ENCODE results near the gene C2orf76.
"Not testable (repeated sequence)": the region's sequence is repeated elsewhere in the genome, so short reads cannot be mapped to it uniquely, and the experiment has no call there.

Gene C2orf76

GRCh38 chr2:119294671-119295070 lies 72.0 kb downstream of the C2orf76 start:
- no peak for DNase-seq (ENCODE audit: low read depth in 2 of 2)

GRCh38 chr2:119293900-119294299 lies 72.7 kb downstream of the C2orf76 start:
- no peak for DNase-seq (ENCODE audit: low read depth in 2 of 2)

GRCh38 chr2:119293254-119293653 lies 73.4 kb downstream of the C2orf76 start:
- DNase-seq (ENCODE audit: low read depth in 2 of 2) = no peak

- DNase-seq (ENCODE audit: low read depth in 2 of 2) = no peak
These were observed 74.4 kb downstream of the C2orf76 start for GRCh38 chr2:119292226-119292625.

GRCh38 chr2:119291588-119292167 lies 75.0 kb downstream of the C2orf76 start:
- no peak for DNase-seq (ENCODE audit: low read depth in 2 of 2)

GRCh38 chr2:119290859-119291587 lies 75.6 kb downstream of the C2orf76 start:
- peak; percentile 31 to 34 for DNase-seq (ENCODE audit: low read depth in 2 of 2)

GRCh38 chr2:119289642-119290041 lies 77.0 kb downstream of the C2orf76 start:
- no peak for DNase-seq (ENCODE audit: low read depth in 2 of 2)

- no peak for DNase-seq (ENCODE audit: low read depth in 2 of 2)
These were observed 77.5 kb downstream of the C2orf76 start for GRCh38 chr2:119289093-119289492.

- no peak for DNase-seq (ENCODE audit: low read depth in 2 of 2)
These were observed 78.1 kb downstream of the C2orf76 start for GRCh38 chr2:119288576-119288975.

GRCh38 chr2:119286661-119287060 lies 80.0 kb downstream of the C2orf76 start:
- no peak for DNase-seq (ENCODE audit: low read depth in 2 of 2)

- no peak for DNase-seq (ENCODE audit: low read depth in 2 of 2)
These were observed 82.7 kb downstream of the C2orf76 start for GRCh38 chr2:119283873-119284331.

GRCh38 chr2:119282996-119283511 lies 83.6 kb downstream of the C2orf76 start:
- no peak for DNase-seq (ENCODE audit: low read depth in 2 of 2)

GRCh38 chr2:119282146-119282995 lies 84.3 kb downstream of the C2orf76 start:
- no peak for DNase-seq (ENCODE audit: low read depth in 2 of 2)

- no peak for DNase-seq (ENCODE audit: low read depth in 2 of 2)
These were observed 86.0 kb downstream of the C2orf76 start for GRCh38 chr2:119280680-119281079.

GRCh38 chr2:119279666-119280065 lies 87.0 kb downstream of the C2orf76 start:
- no peak for DNase-seq (ENCODE audit: low read depth in 2 of 2)

GRCh38 chr2:119278946-119279345 lies 87.7 kb downstream of the C2orf76 start:
- no peak for DNase-seq (ENCODE audit: low read depth in 2 of 2)

- not testable (repeated sequence) for DNase-seq (ENCODE audit: low read depth in 2 of 2)
These were observed 88.2 kb downstream of the C2orf76 start for GRCh38 chr2:119278385-119278784.

- no peak for DNase-seq (ENCODE audit: low read depth in 2 of 2)
These were observed 89.8 kb downstream of the C2orf76 start for GRCh38 chr2:119276864-119277263.

GRCh38 chr2:119267604-119268003 lies 99.0 kb downstream of the C2orf76 start:
- no peak for DNase-seq (ENCODE audit: low read depth in 2 of 2)

GRCh38 chr2:119266091-119266589 lies 100.5 kb downstream of the C2orf76 start:
- DNase-seq (ENCODE audit: low read depth in 2 of 2) = no peak

GRCh38 chr2:119265693-119266066 lies 101.0 kb downstream of the C2orf76 start:
- no peak for DNase-seq (ENCODE audit: low read depth in 2 of 2)
